CD4-positive, CD25-positive, alpha-beta regulatory T cell (primary cell): ENCODE data around the gene PEX11A. TPM values are rescaled to one million over a fixed set of nuclear protein-coding genes. Genes with fewer than 3 reads are reported as not detected.

Source experiments
- ATAC-seq, 2 donors: fragments of 150-1000 bp; cut with Tn5 transposase; one replicate each; pipeline ENCODE4 v1.10.0; 2021; ENCODE audit warnings: low read depth in 2 of 2, moderate number of reproducible peaks in 2 of 2, moderate library complexity in 1 of 2
- DNase-seq, 3 donors: peaks; one replicate each; pipeline versions ENCODE4 v3.0.0 to v3.0.0-alpha.2; 2012 to 2022; ENCODE audit warnings: mixed read lengths in 1 of 3
- H3K27ac ChIP-seq: one replicate; pipeline ENCODE4 v1.7.0; 2013; ENCODE audit warnings: mild to moderate bottlenecking, low read length; ENCODE audit not compliant: insufficient read depth, poor library complexity, severe bottlenecking
- H3K27me3 ChIP-seq: one replicate; pipeline ENCODE4 v1.7.0; 2013; ENCODE audit warnings: low read length; ENCODE audit not compliant: control insufficient read depth, insufficient read depth
- H3K36me3 ChIP-seq: one replicate; pipeline ENCODE4 v1.7.0; 2013; ENCODE audit warnings: mild to moderate bottlenecking, low read length, moderate library complexity; ENCODE audit not compliant: control insufficient read depth, insufficient read depth
- H3K4me1 ChIP-seq: 2 replicates; pipeline ENCODE4 v1.7.0; 2013; ENCODE audit warnings: mild to moderate bottlenecking, low read length; ENCODE audit not compliant: insufficient read depth, control insufficient read depth, poor library complexity, severe bottlenecking
- H3K4me3 ChIP-seq: one replicate; pipeline ENCODE4 v1.7.0; 2013; ENCODE audit warnings: low read depth, mild to moderate bottlenecking, low read length, moderate library complexity
- H3K9me3 ChIP-seq, 2 experiments: 1 replicate in 1 of 2; 2 replicates in 1 of 2; pipeline ENCODE4 v1.7.0; 2013; ENCODE audit warnings: low read length in 2 of 2, mild to moderate bottlenecking in 1 of 2, moderate library complexity in 1 of 2; ENCODE audit not compliant: control insufficient read depth in 2 of 2
- H3K27ac Mint-ChIP-seq, 3 donors: one replicate each; pipeline ENCODE4 v1.8.0; 2020 to 2022; ENCODE audit warnings: mild to moderate bottlenecking in 3 of 3, mixed read lengths in 3 of 3, moderate library complexity in 2 of 3
- H3K27me3 Mint-ChIP-seq: one replicate; pipeline ENCODE4 v1.8.0; 2022; ENCODE audit warnings: mild to moderate bottlenecking, mixed read lengths
- H3K36me3 Mint-ChIP-seq: one replicate; pipeline ENCODE4 v1.8.0; 2020; ENCODE audit warnings: mixed read lengths
- H3K4me1 Mint-ChIP-seq, 4 donors: one replicate each; pipeline ENCODE4 v1.8.0; 2020 to 2022; ENCODE audit warnings: mixed read lengths in 4 of 4, mild to moderate bottlenecking in 1 of 4
- H3K4me3 Mint-ChIP-seq, 4 donors: one replicate each; pipeline ENCODE4 v1.8.0; 2020 to 2022; ENCODE audit warnings: mild to moderate bottlenecking in 4 of 4, mixed read lengths in 4 of 4, moderate library complexity in 3 of 4
- H3K9me3 Mint-ChIP-seq, 7 donors: one replicate each; pipeline ENCODE4 v1.8.0; 2020 to 2022; ENCODE audit warnings: mixed read lengths in 7 of 7, mild to moderate bottlenecking in 3 of 7, moderate library complexity in 2 of 7
- polyA plus RNA-seq, 4 donors: library from polyadenylated mRNA; unstranded; fragments of 300-500 nt; fragmentation: Illumina TruSeq; gene quantifications; one replicate each; pipeline ENCODE4 v1.2.3, GENCODE V29; 2021
- total RNA-seq: library from RNA; stranded (reverse); gene quantifications from one replicate; pipeline ENCODE4 v1.2.3, GENCODE V29; 2022

PEX11A gene
- total and polyA plus RNA-seq, 5 donors from 2014 or later = 1.2 to 3.7 (median 1.7) TPM; not detected in 1

DNA sequence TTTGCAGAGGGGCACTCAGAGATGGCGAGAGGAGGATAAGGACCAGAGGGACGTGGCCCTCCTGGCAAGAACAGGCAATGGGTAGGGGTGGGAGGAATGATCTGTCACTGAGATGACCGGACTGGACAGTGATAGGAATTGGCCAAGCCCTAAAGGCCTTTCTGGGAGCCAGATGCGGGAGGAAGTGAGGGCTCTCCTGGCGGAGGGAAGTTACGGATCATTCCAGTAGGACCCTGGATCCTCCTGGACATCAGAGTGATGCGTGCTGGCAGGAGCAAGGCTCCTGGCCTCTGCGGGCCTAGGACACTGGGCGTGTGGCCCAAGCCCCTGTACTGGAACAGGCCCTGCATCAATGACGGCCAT, 58.7 kb downstream of the PEX11A start:
- no peak for ATAC-seq
- Histone ChIP-seq H3K4me3 (no peak overlapping the region), H3K27ac (no peak overlapping the region), H3K9me3 (no peaks in the 10 kb centered on the region), H3K4me1 (no peaks in the 10 kb centered on the region), H3K27me3 (no peaks in the 10 kb centered on the region), H3K36me3 (no peaks in the 10 kb centered on the region)
- Mint-ChIP-seq H3K9me3 (peaks cover 0 to 5% (median 0%) of the 10 kb centered on the region in 7 donors), H3K4me1 (no peaks in the 10 kb centered on the region), H3K27me3 (no peaks in the 10 kb centered on the region), H3K36me3 (no peaks in the 10 kb centered on the region), H3K4me3 (no peak overlapping the region), H3K27ac (no peak overlapping the region)
- DNase-seq = no peak

Other genes starting within 250 kb of the PEX11A start
- not detected for gene RHCG, start 194.2 kb downstream of the PEX11A start, total RNA-seq
- gene RHCG, start 194.2 kb downstream of the PEX11A start, polyA plus RNA-seq = not detected
- 0.30 TPM for gene TICRR, start 115.3 kb downstream of the PEX11A start, total RNA-seq
- gene TICRR, start 115.3 kb downstream of the PEX11A start, polyA plus RNA-seq = under 1 TPM; 0.09 to 0.41 (median 0.20) TPM
- 0.12 TPM for gene KIF7, start 35.3 kb downstream of the PEX11A start, total RNA-seq
- gene KIF7, start 35.3 kb downstream of the PEX11A start, polyA plus RNA-seq = not detected
- gene PLIN1, start 11.4 kb downstream of the PEX11A start, total RNA-seq = not detected
- not detected for gene PLIN1, start 11.4 kb downstream of the PEX11A start, polyA plus RNA-seq
- not detected for gene WDR93, start 57 bp upstream of the PEX11A start, total RNA-seq
- gene WDR93, start 57 bp upstream of the PEX11A start, polyA plus RNA-seq = not detected
- gene MESP1, start 60.5 kb upstream of the PEX11A start, total RNA-seq = 0.37 TPM
- 1 to 10 TPM in 1 of 4 donors, under 1 TPM in 3; 0.20 to 1.9 (median 0.34) TPM for gene MESP1, start 60.5 kb upstream of the PEX11A start, polyA plus RNA-seq
- not detected for gene MESP2, start 85.6 kb upstream of the PEX11A start, total RNA-seq
- gene MESP2, start 85.6 kb upstream of the PEX11A start, polyA plus RNA-seq = not detected
- 0.35 TPM for gene ANPEP, start 124.1 kb upstream of the PEX11A start, total RNA-seq
- gene ANPEP, start 124.1 kb upstream of the PEX11A start, polyA plus RNA-seq = under 1 TPM in 1 of 4 donors, not detected in 3; 0.05 TPM
- gene AP3S2, start 203.2 kb upstream of the PEX11A start, total RNA-seq = 27.9 TPM
- gene AP3S2, start 203.2 kb upstream of the PEX11A start, polyA plus RNA-seq = 10 to 100 TPM; 25.4 to 48.5 (median 34.4) TPM
- gene ARPIN, start 222.2 kb upstream of the PEX11A start, total RNA-seq = not detected
- gene ARPIN, start 222.2 kb upstream of the PEX11A start, polyA plus RNA-seq = not detected